GM12878 (cell line): ENCODE measurements around the gene PUM2. TPM values are rescaled to one million over a fixed set of nuclear protein-coding genes. Genes with fewer than 3 reads are reported as not detected.

ENCODE experiments used
- ATAC-seq: fragments of 200-7000 bp; cut with Tn5 transposase; 3 replicates; pipeline ENCODE4 v1.9.1; 2020; ENCODE audit warnings: mild to moderate bottlenecking, moderate library complexity
- BruUV-seq: library from RNA; stranded (reverse); fragments of 400-500 nt; replicated peaks from 2 replicates; lab custom pipeline; 2021; lab: Mats Ljungman, UMichigan
- CTCF ChIA-PET: fragments of 300-600 bp; sonication (Branson Sonifier 250); formaldehyde crosslinking; extraction: SDS; loops from one replicate; lab custom pipeline; 2021; ENCODE audit warnings: inconsistent platforms; lab: Yijun Ruan, JAX
- POLR2A ChIA-PET: fragments of 350-600 bp; formaldehyde crosslinking; extraction: SDS; loops from one replicate; lab custom pipeline; 2021; ENCODE audit warnings: inconsistent platforms; lab: Charles Lee
- RAD21 ChIA-PET: fragments of 300-600 bp; sonication (Branson Sonifier 250); formaldehyde crosslinking; loops from one replicate; lab custom pipeline; 2023; ENCODE audit warnings: antibody characterized with exemption; ENCODE audit not compliant: unreplicated experiment; lab: Charles Lee
- SMC1A ChIA-PET: fragments of 300-600 bp; sonication (Branson Sonifier 250); formaldehyde crosslinking; loops from one replicate; lab custom pipeline; 2023; ENCODE audit not compliant: unreplicated experiment, uncharacterized antibody; lab: Charles Lee
- DNase-seq: peaks from one replicate; pipeline ENCODE4 v3.0.0-alpha.2; 2011; ENCODE audit warnings: low read depth, low spot score
- FAIRE-seq: peaks from 3 replicates; lab custom pipeline; 2011; peaks lifted over from hg19 to GRCh38; lab: Jason Lieb, UNC
- H2AFZ ChIP-seq: 2 replicates; pipeline ENCODE4 v1.6.0; 2011; ENCODE audit warnings: low read depth, low read length, control low read depth; ENCODE audit not compliant: control insufficient read depth
- H3K27ac ChIP-seq: 2 replicates; pipeline ENCODE4 v1.5.1; 2011; ENCODE audit warnings: control low read depth; ENCODE audit not compliant: control insufficient read depth, insufficient read depth
- H3K27me3 ChIP-seq, 2 experiments: replicated peaks in 1 of 2; 2 replicates each; pipeline versions ENCODE4 v1.6.0 to v1.6.1; 2011; ENCODE audit warnings: low read length in 1 of 2; ENCODE audit not compliant: control insufficient read depth in 2 of 2, insufficient read depth in 2 of 2
- H3K36me3 ChIP-seq, 2 experiments: 2 replicates each; pipeline ENCODE4 v1.5.1; 2011; ENCODE audit warnings: low read length in 1 of 2; ENCODE audit not compliant: control insufficient read depth in 2 of 2, insufficient read depth in 2 of 2
- H3K4me1 ChIP-seq: 2 replicates; pipeline ENCODE4 v1.6.1; 2011; ENCODE audit warnings: mild to moderate bottlenecking, low read length, moderate library complexity, mixed read lengths; ENCODE audit not compliant: control insufficient read depth, insufficient read depth
- H3K4me2 ChIP-seq: 2 replicates; pipeline ENCODE4 v1.6.0; 2011; ENCODE audit warnings: control low read depth; ENCODE audit not compliant: control insufficient read depth, insufficient read depth
- H3K4me3 ChIP-seq: fragments of 200-600 bp; sonication (generic); 2 replicates; pipeline ENCODE4 v1.5.1; 2016
- H3K79me2 ChIP-seq: 2 replicates; pipeline ENCODE4 v1.6.0; 2011; ENCODE audit warnings: low read length; ENCODE audit not compliant: control insufficient read depth, insufficient read depth
- H3K9ac ChIP-seq: 2 replicates; pipeline ENCODE4 v1.8.0; 2011; ENCODE audit warnings: low read length, control low read depth, mixed read lengths; ENCODE audit not compliant: control insufficient read depth, insufficient read depth
- H3K9me3 ChIP-seq: replicated peaks from 3 replicates; pipeline ENCODE4 v1.5.1; 2011; ENCODE audit warnings: mild to moderate bottlenecking, low read length; ENCODE audit not compliant: control insufficient read depth, insufficient read depth
- H4K20me1 ChIP-seq: 2 replicates; pipeline ENCODE4 v1.6.0; 2011; ENCODE audit not compliant: control insufficient read depth, insufficient read depth
- ASH2L ChIP-seq: fragments of 300-600, 200-600 bp; sonication (generic); IDR thresholded peaks from 2 replicates; pipeline ENCODE4 v1.6.1; 2017; ENCODE audit warnings: low read depth, mild to moderate bottlenecking, borderline replicate concordance
- BACH1 ChIP-seq: fragments of 450-650 bp; IDR thresholded peaks from 2 replicates; pipeline ENCODE4 v1.6.1; 2017; ENCODE audit warnings: mild to moderate bottlenecking, borderline replicate concordance
- CBFB ChIP-seq: IDR thresholded peaks from 2 replicates; pipeline ENCODE4 v1.6.1; 2016; ENCODE audit warnings: antibody characterized with exemption, low read depth
- CBX3 ChIP-seq: fragments of 200-600 bp; sonication (generic); IDR thresholded peaks from 2 replicates; pipeline ENCODE4 v1.6.1; 2016; ENCODE audit warnings: low read depth, borderline replicate concordance
- CREM ChIP-seq: IDR thresholded peaks from 2 replicates; pipeline ENCODE4 v1.6.1; 2014; ENCODE audit warnings: antibody characterized with exemption, low read depth
- EP300 ChIP-seq, 2 experiments: fragments of 150-350 bp in 1 of 2; IDR thresholded peaks; 2 replicates each; pipeline ENCODE4 v1.6.1; 2011 to 2012; ENCODE audit warnings: low read depth in 2 of 2, low read length in 2 of 2, borderline replicate concordance in 1 of 2, improper control_type of control experiment in 1 of 2, inconsistent platforms in 1 of 2; ENCODE audit not compliant: control insufficient read depth in 1 of 2
- FOXK2 ChIP-seq: fragments of 450-650 bp; IDR thresholded peaks from 2 replicates; pipeline ENCODE4 v1.6.1; 2017; ENCODE audit warnings: mild to moderate bottlenecking, moderate library complexity
- HDGF ChIP-seq: fragments of 450-650 bp; IDR thresholded peaks from 2 replicates; pipeline ENCODE4 v1.6.1; 2016; ENCODE audit warnings: antibody characterized with exemption
- KDM1A ChIP-seq: fragments of 200-600 bp; sonication (generic); IDR thresholded peaks from 2 replicates; pipeline ENCODE4 v1.6.1; 2016; ENCODE audit warnings: borderline replicate concordance
- NR2C2 ChIP-seq: IDR thresholded peaks from 2 replicates; pipeline ENCODE4 v1.6.1; 2011; ENCODE audit warnings: borderline replicate concordance, low read depth; ENCODE audit not compliant: control insufficient read depth, insufficient read length
- POLR2AphosphoS5 ChIP-seq: IDR thresholded peaks from 2 replicates; pipeline ENCODE4 v1.6.1; 2011; ENCODE audit warnings: mild to moderate bottlenecking, low read length, inconsistent platforms
- SMAD1 ChIP-seq: fragments of 450-650 bp; IDR thresholded peaks from 2 replicates; pipeline ENCODE4 v1.6.1; 2018; ENCODE audit warnings: mild to moderate bottlenecking, low read depth; ENCODE audit not compliant: partially characterized antibody
- STAT3 ChIP-seq: IDR thresholded peaks from 2 replicates; pipeline ENCODE4 v1.6.1; 2011; ENCODE audit warnings: low read depth, low read length, improper control_type of control experiment
- YY1 ChIP-seq: IDR thresholded peaks from 2 replicates; pipeline ENCODE4 v1.6.1; 2011; ENCODE audit warnings: low read depth, mild to moderate bottlenecking, low read length
- ZNF622 ChIP-seq: fragments of 450-650 bp; IDR thresholded peaks from 2 replicates; pipeline ENCODE4 v1.6.1; 2017; ENCODE audit warnings: mild to moderate bottlenecking, inconsistent platforms
- WGBS: methylation state at CpG from one replicate; pipeline ENCODE4 v1.1.6; 2016; ENCODE audit warnings: low lambda C conversion rate; ENCODE audit not compliant: insufficient replicate concordance, insufficient coverage; ENCODE audit errors: missing lambda C conversion rate; 5-methylcytosine and 5-hydroxymethylcytosine counted together
- in situ Hi-C: fragments of 300-500 bp; cut with MboI; formaldehyde crosslinking; loops from 9 replicates; pipeline ENCODE4 v1.14.3; 2018; ENCODE audit warnings: mixed read lengths
- intact Hi-C: fragments of 100-400 bp; cut with micrococcal nuclease; formaldehyde crosslinking; loops from one replicate; pipeline ENCODE4 v1.14.2; 2022; ENCODE audit not compliant: unreplicated experiment
- polyA plus RNA-seq, 11 experiments: library from polyadenylated mRNA; depleted of rRNA in 4 of 11; unstranded in 6 of 11; stranded (reverse) in 5 of 11; fragments of >200 nt; fragmentation: Nextera tagmentation in 4 of 11; fragmentation: Illumina TruSeq in 1 of 11; extraction: Ambion mirVana in 4 of 11; extraction: Trizol in 1 of 11; gene quantifications; 1 replicate in 1 of 11; 2 replicates in 10 of 11; pipeline versions ENCODE4 v1.2.1 to v1.2.3, GENCODE V29; 2011 to 2016; ENCODE audit warnings: inconsistent platforms in 2 of 11, missing spikeins in 2 of 11, low read depth in 1 of 11
- total RNA-seq, 4 experiments: library from RNA; depleted of rRNA in 3 of 4; stranded (reverse); fragments of >200 nt in 3 of 4; fragmentation: Illumina TruSeq in 1 of 4; extraction: Trizol in 1 of 4; gene quantifications; 2 replicates each; pipeline versions ENCODE4 v1.2.1 to v1.2.3, GENCODE V29; 2013 to 2021
- TF ChIP-seq, protein P1 (sequence below): fragments of 450-650 bp; IDR thresholded peaks from 2 replicates; pipeline ENCODE4 v1.6.1; 2017; ENCODE audit warnings: borderline replicate concordance
- TF ChIP-seq, protein P2 (sequence below): fragments of 450-650 bp; IDR thresholded peaks from 2 replicates; pipeline ENCODE4 v1.6.1; 2016; ENCODE audit warnings: mild to moderate bottlenecking

The PUM2 gene
- total and polyA plus RNA-seq, 10 of the 15 experiments (the other 5 are each of a cell fraction or from before 2014, with no cell fraction given), result 14.5 to 87.6 (median 29.4) TPM

- H2AFZ ChIP-seq, result no peak overlapping the region
- no peak for TF ChIP-seq YY1
- TF ChIP-seq, all 136 proteins: peak for 0
- POLR2A ChIA-PET, result no interaction called here
- Histone ChIP-seq H3K27ac (no peak overlapping the region), H3K9me3 (no peaks in the 10 kb centered on the region), H3K4me3 (no peak overlapping the region), H3K79me2 (no peaks in the 10 kb centered on the region; the same call in none of the 2 replicates), H4K20me1 (no peaks in the 10 kb centered on the region; the same call in 1 of the 2 replicates), H3K36me3 (peaks cover 6 to 26% of the 10 kb centered on the region in 2 experiments), H3K9ac (no peak overlapping the region), H3K27me3 (no peaks in the 10 kb centered on the region), H3K4me2 (no peak overlapping the region), H3K4me1 (no peaks in the 10 kb centered on the region)
- FAIRE-seq (no peak), DNase-seq (no peak), ATAC-seq (no peak)
- SMC1A ChIA-PET, result interaction anchor here (1.0 to 1.8 kb wide), 3 partner anchors 9 to 12 kb away, joined by 3 to 4 read pairs (median 4); no protein-coding TSS in a partner anchor
- intact Hi-C loops (no loop called here), in situ Hi-C loops (no loop called here)
- 92% methylated on average over 9 of the region's 9 CpGs for WGBS
- RAD21 ChIA-PET, result no interaction called here
- CTCF ChIA-PET, result interaction anchor here (0.9 to 2.0 kb wide), 6 partner anchors 8 to 158 kb away, joined by 3 to 12 read pairs (median 4); partner anchors contain the start of gene SDC1
- BruUV-seq, result no TSS peak
These were observed 56.4 kb downstream of the PUM2 start for GRCh38 chr2:20294231-20294630.

DNA sequence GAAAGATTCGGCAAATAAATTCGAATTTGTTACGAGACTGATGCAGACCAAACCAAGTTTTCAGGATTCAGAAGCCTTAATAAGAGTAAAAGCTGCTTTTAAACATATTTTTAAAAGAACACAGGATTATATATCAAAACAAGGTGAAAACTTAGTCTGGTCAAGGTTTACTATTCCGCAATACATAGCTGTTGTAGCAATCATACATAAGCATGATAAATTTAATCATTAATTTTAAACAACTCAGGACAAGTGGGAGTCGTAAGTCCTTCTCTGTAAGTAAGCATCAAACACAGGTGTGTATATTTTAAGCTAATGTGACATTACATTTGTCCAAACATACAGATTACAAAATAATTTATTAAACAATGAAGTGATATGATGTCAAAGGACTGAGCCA lies 57.7 kb downstream of the PUM2 start:
- no peak for FAIRE-seq
- Histone ChIP-seq H3K79me2 (no peaks in the 10 kb centered on the region; the same call in none of the 2 replicates), H3K4me1 (no peaks in the 10 kb centered on the region), H3K27me3 (no peaks in the 10 kb centered on the region), H3K4me3 (no peak overlapping the region), H3K36me3 (peaks cover 3 to 29% of the 10 kb centered on the region in 2 experiments), H3K4me2 (no peak overlapping the region), H2AFZ (no peak overlapping the region), H3K9ac (no peak overlapping the region), H4K20me1 (no peaks in the 10 kb centered on the region), H3K27ac (no peak overlapping the region), H3K9me3 (no peaks in the 10 kb centered on the region)
- RAD21 ChIA-PET, result no interaction called here
- no peak for DNase-seq
- SMC1A ChIA-PET, result interaction anchor here (0.5 to 1.8 kb wide), 4 partner anchors 9 to 62 kb away, joined by 3 to 4 read pairs (median 3); no protein-coding TSS in a partner anchor
- ATAC-seq, result no peak
- CTCF ChIA-PET, result interaction anchor here (0.8 to 2.0 kb wide), 5 partner anchors 15 to 278 kb away, joined by 3 to 12 read pairs (median 4); partner anchors contain the start of gene SDC1
- intact Hi-C loops (no loop called here), in situ Hi-C loops (no loop called here)
- POLR2A ChIA-PET, result no interaction called here
- WGBS, result 98% methylated on average over 5 of the region's 5 CpGs
- no TSS peak for BruUV-seq
- TF ChIP-seq, protein P1, sequence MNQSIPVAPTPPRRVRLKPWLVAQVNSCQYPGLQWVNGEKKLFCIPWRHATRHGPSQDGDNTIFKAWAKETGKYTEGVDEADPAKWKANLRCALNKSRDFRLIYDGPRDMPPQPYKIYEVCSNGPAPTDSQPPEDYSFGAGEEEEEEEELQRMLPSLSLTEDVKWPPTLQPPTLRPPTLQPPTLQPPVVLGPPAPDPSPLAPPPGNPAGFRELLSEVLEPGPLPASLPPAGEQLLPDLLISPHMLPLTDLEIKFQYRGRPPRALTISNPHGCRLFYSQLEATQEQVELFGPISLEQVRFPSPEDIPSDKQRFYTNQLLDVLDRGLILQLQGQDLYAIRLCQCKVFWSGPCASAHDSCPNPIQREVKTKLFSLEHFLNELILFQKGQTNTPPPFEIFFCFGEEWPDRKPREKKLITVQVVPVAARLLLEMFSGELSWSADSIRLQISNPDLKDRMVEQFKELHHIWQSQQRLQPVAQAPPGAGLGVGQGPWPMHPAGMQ, result no peak
- TF ChIP-seq, protein P2, sequence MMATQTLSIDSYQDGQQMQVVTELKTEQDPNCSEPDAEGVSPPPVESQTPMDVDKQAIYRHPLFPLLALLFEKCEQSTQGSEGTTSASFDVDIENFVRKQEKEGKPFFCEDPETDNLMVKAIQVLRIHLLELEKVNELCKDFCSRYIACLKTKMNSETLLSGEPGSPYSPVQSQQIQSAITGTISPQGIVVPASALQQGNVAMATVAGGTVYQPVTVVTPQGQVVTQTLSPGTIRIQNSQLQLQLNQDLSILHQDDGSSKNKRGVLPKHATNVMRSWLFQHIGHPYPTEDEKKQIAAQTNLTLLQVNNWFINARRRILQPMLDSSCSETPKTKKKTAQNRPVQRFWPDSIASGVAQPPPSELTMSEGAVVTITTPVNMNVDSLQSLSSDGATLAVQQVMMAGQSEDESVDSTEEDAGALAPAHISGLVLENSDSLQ, result no peak
- TF ChIP-seq FOXK2, result no peak
- no peak for TF ChIP-seq BACH1
- no peak for TF ChIP-seq STAT3
- TF ChIP-seq HDGF, result no peak
- no peak for TF ChIP-seq CBFB
- TF ChIP-seq ASH2L, result no peak
- TF ChIP-seq EP300 (IDR thresholded peaks at IDR 0.05; ENCODE audit: borderline replicate concordance in 1 of 2, control insufficient read depth in 1 of 2, low read depth in 2 of 2, low read length in 2 of 2), result no peak
- TF ChIP-seq CREM, result no peak
- no peak for TF ChIP-seq KDM1A
- no peak for TF ChIP-seq SMAD1
- TF ChIP-seq NR2C2, result no peak
- no peak for TF ChIP-seq ZNF622
- TF ChIP-seq POLR2AphosphoS5, result no peak
- TF ChIP-seq CBX3, result no peak
